Measurements from ENCODE around the gene ARHGEF35.
A peak's percentile ranks its signal among the peaks of the same experiment; 100 is the strongest.
"Not testable (repeated sequence)": the region's sequence is repeated elsewhere in the genome, so short reads cannot be mapped to it uniquely, and the experiment has no call there.

ARHGEF35 gene

DNA sequence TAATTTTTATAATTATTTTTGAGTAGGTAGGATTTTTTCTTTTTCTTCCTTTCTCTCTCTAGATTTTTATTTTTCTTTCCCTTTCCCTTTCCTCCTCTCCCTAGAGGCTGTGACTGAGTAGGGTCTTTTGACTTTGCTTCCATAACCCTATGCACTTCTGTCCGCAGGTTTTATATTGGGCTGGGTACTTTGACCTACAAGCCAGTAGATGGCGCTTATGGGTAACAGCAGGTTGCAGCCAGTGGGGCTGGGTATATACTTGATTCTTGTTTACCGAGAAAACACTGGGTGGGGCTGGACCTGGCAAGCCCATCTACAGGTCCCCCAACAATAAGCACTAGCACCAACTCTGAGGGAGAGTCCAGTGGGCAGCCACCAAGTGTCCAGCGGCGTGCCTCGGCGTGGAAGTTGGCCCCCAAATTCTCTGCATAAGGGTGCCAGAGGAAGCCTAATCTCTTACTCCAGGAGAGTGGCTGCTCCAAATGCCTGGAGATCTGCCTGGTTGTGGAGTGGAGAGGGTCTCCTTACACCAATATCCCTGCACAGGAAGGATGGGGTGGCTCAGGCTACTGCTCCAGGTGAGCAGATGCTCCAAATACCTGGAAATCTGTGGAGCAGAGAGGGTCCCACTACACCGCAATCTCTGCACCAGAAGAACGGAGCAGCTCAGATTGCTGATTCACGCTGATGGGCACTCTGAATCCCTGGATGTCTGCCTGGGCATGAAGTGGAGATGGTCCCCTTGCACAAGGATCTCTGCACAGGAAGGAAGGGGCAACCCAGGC lies 17.1 kb downstream of the ARHGEF35 start:
- DNase-seq (ENCODE audit: low spot score) = peak; percentile 1

DNA sequence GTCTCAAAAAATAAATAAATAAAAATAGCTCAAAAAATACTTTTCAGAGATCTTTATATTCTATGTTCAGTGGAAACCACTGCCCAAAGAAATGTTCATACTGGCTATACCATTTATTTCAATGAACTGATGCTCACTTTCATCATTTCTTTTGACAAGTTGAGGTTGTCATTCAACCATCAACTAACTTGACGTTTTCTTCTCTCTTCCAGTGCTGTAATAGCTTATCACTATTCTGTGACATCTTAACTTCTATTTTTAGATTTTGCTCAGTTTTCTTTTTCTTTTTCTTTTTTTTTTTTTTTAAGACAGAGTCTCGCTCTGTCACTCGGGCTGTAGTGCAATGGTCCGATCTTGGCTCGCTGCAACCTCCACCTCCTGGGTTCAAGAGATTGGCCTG lies 21.0 kb downstream of the ARHGEF35 start:
- DNase-seq (ENCODE audit: low spot score) = no peak

DNA sequence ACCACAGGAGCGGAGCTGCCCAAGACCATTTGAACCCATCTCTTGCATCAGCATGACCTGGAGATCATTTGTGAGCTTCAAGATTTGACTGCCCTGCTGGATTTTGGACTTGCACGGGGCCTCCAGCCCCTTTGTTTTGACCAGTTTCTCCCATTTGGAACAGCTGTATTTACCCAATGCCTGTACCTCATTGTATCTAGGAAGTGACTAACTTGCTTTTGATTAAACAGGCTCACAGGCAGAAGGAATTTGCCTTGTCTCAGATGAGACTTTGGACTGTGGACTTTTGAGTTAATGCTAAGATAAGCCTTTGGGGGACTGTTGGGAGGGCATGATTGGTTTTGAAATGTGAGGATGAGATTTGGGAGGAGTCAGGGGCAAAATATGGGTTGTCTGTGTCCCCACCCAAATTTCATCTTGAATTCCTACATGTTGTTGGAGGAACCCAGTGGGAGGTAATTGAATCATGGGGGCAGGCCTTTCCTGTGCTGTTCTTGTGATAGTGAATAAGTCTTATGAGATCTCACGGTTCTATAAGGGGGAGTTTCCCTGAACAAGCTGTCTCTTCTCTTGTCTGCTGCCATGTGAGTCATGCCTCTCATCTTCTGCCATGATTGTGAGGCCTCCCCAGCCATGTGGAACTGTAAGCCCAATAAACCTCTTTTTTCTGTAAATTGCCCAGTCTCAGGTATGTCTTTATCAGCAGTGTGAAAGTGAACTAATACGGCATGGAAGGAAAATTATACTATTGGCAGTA lies 23.9 kb downstream of the ARHGEF35 start:
- DNase-seq (ENCODE audit: low spot score) = not testable (repeated sequence)

DNA sequence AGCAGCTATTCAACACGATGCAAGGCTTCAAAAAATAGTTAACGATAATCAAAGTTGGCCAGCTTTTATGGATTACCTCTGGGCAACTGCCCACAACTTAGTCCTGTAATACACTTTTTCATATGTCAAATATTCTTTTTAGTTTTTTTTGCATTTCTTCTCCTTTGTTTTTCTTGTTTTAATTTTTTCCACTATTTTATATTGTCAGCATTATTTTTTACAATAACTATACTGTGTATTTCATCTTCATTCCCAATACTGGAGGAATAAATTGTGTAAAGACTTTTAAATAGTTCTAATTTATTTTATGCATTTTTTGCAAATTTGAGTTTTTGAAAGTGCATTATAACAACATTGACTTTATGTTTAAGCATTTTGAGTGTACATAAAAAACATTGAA lies 30.8 kb downstream of the ARHGEF35 start:
- DNase-seq (ENCODE audit: low spot score) = no peak

DNA sequence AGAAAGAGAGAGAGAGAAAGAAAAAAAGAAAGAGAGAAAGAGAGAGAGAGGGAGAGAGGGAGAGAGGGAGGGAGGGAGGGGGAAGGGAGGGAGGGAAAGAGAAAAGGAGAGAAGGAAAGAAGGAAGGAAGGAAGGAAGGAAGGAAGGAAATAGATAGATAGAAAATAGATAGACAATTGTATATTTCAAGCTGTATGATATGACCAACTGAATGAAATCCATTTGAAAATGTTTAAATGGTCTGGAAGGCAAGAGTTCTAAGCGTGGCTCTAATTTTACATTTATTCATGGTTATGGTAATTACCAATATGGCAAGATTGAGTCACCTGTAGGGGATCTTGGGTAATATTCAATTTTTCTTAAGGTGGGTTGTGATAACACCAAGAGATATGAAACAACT lies 36.8 kb downstream of the ARHGEF35 start:
- no peak for DNase-seq (ENCODE audit: low spot score)

DNA sequence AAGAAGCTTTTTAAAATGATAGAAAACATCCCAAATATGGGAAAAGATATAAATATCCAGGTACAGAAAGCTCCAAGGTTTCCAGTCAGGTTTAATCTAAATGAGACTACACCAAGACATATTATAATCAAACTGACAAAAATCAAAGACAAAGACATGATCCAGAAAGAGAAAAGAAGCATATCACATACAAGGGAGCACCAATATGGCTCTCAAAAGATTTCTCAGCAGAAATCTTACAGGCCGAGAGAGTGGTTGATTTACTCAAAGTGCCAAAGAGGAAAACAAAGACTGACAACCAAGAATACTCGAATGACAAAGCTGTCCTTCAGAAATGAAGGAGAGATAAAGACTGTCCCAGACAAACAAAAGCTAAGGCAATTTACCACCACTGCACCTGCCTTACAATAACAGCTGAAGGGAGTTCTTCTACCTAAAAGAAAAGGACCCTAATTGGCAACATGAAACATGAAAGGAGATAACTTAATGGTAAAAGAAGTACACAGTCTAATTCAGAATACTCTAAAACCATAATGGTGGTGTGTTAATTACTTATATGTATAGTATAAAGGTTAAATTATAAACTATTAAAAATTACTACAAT lies 47.3 kb downstream of the ARHGEF35 start:
- DNase-seq (ENCODE audit: low spot score) = no peak

DNA sequence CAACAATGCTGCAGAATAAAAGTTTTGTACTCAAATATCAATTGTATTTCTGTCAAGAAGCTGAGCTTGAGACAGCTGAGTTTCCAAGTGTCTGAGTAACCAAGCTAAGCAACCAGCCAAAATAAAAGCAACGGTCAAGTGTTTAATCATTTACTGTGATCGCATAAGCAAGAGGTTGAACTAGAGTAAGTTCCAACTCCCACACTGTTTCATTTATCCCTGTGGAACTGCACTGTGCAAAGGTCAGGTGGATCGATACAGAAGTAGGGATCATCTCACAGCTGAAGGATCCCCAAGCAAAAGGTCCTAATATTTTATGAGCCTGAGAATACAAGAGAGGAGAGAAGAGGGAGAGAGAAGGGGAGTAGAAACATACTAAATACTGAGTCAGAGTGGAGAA lies 51.2 kb downstream of the ARHGEF35 start:
- DNase-seq (ENCODE audit: low spot score) = no peak

DNA sequence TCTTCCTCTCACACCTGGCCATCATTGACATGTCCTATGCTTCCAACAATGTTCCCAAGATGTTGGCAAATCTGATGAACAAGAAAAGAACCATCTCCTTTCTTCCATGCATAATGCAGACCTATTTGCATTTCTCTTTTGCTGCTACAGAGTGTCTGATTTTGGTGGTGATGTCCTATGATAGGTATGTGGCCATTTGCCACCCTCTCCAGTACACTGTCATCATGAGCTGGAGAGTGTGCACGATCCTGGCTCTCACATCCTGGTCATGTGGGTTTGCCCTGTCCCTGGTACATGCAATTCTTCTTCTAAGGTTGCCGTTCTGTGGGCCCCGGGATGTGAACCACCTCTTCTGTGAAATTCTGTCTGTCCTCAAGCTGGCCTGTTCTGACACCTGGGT lies 53.4 kb downstream of the ARHGEF35 start:
- DNase-seq (ENCODE audit: low spot score) = no peak

DNA sequence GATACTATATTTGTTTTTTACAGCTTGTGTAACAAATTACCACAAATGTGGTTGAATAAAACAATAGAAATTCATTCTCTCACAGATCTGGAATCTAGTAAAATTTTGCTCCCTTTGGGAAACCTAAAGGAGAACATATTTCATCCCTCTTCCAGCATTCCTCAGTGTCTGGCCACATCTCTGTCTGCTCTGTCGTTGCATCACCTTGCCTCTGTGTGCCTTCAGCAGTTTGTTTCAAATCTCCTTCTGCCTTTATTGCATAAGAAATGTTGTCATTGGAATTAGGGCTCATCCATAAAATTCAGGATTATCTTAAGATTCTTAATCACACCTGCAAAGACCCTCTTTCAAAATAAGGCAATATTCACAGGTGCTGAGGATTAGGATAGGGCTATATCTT lies 58.1 kb downstream of the ARHGEF35 start:
- no peak for DNase-seq (ENCODE audit: low spot score)
